Embryonic facial prominence (tissue), 1 donor: ENCODE measurements around the gene SLC9A9.
A peak's percentile ranks its signal among the peaks of the same experiment; 100 is the strongest.
"Not testable (repeated sequence)": the region's sequence is repeated elsewhere in the genome, so short reads cannot be mapped to it uniquely, and the experiment has no call there.

Experiments
- DNase-seq: peaks from one replicate; pipeline ENCODE4 v3.0.0-alpha.2; 2016; ENCODE audit errors: extremely low spot score

SLC9A9 gene

GRCh38 chr3:143847787-143848631 lies at the start of gene SLC9A9:
Gene SLC9A9, minus strand, starts transcription at chr3:143848468. Its CDS starts 146 bp downstream, at chr3:143848322.
- DNase-seq = peak; percentile 24

- DNase-seq = no peak
Measured at GRCh38 chr3:143897576-143898295, 49.5 kb upstream of the SLC9A9 start.

- no peak for DNase-seq
Measured at GRCh38 chr3:143896486-143896885, 48.2 kb upstream of the SLC9A9 start.

GRCh38 chr3:143895805-143896204 lies 47.5 kb upstream of the SLC9A9 start:
- DNase-seq = peak; percentile 25

- no peak for DNase-seq
Measured at GRCh38 chr3:143888846-143889245, 40.6 kb upstream of the SLC9A9 start.

- DNase-seq = no peak
Measured at GRCh38 chr3:143888166-143888565, 39.9 kb upstream of the SLC9A9 start.

GRCh38 chr3:143885780-143886427 lies 37.6 kb upstream of the SLC9A9 start:
- DNase-seq = no peak

GRCh38 chr3:143884861-143885260 lies 36.6 kb upstream of the SLC9A9 start:
- DNase-seq = no peak

- DNase-seq = no peak
Measured at GRCh38 chr3:143883151-143883550, 34.9 kb upstream of the SLC9A9 start.

GRCh38 chr3:143881095-143881494 lies 32.8 kb upstream of the SLC9A9 start:
- no peak for DNase-seq

- no peak for DNase-seq
Measured at GRCh38 chr3:143875546-143875945, 27.3 kb upstream of the SLC9A9 start.

- not testable (repeated sequence) for DNase-seq
Measured at GRCh38 chr3:143873553-143873952, 25.3 kb upstream of the SLC9A9 start.

- DNase-seq = no peak
Measured at GRCh38 chr3:143865302-143865701, 17.0 kb upstream of the SLC9A9 start.

- no peak for DNase-seq
Measured at GRCh38 chr3:143859465-143860203, 11.4 kb upstream of the SLC9A9 start.

GRCh38 chr3:143856252-143856970 lies 8.1 kb upstream of the SLC9A9 start:
- no peak for DNase-seq

- no peak for DNase-seq
Measured at GRCh38 chr3:143855183-143855582, 6.9 kb upstream of the SLC9A9 start.

- DNase-seq = no peak
Measured at GRCh38 chr3:143851331-143852017, 3.2 kb upstream of the SLC9A9 start.

- DNase-seq = no peak
Measured at GRCh38 chr3:143850877-143851276, 2.6 kb upstream of the SLC9A9 start.

GRCh38 chr3:143849854-143850549 lies 1.7 kb upstream of the SLC9A9 start:
- no peak for DNase-seq

- DNase-seq = no peak
Measured at GRCh38 chr3:143848704-143849103, 436 bp upstream of the SLC9A9 start.
